ENCODE results near the gene TTR. TPM values are rescaled to one million over a fixed set of nuclear protein-coding genes. Genes with fewer than 3 reads are reported as not detected.

TTR gene
- total and polyA plus RNA-seq, 12 donors, result 0.25 to 1.6 (median 0.82) TPM; not detected in 6

GRCh38 chr18:31646332-31647126 lies 54.9 kb downstream of the TTR start:
- no peak for DNase-seq
- TF ChIP-seq CTCF (IDR thresholded peaks at IDR 0.05) (no peak), POLR2A (IDR thresholded peaks at IDR 0.05) (no peak)
- no peaks in the 10 kb centered on the region for H3K9me3 ChIP-seq (replicated peaks in 1 of 3)
- H3K27me3 ChIP-seq, result no peaks in the 10 kb centered on the region
- peak overlapping the region in 3 of 5 donors; percentile 19 to 49 (median 40) for H3K27ac ChIP-seq
- peaks cover 29 to 54% of the 10 kb centered on the region in 2 donors for H3K4me1 ChIP-seq (replicated peaks in 1 of 2)
- no peak overlapping the region for H3K4me3 ChIP-seq
- intact Hi-C loops (cut with DNase I), result no loop called here
- WGBS, 4 donors, result 57 to 66% (median 64%) methylated on average over 7 of the region's 7 CpGs
- H3K36me3 ChIP-seq (replicated peaks in 1 of 2), result no peaks in the 10 kb centered on the region

DNA sequence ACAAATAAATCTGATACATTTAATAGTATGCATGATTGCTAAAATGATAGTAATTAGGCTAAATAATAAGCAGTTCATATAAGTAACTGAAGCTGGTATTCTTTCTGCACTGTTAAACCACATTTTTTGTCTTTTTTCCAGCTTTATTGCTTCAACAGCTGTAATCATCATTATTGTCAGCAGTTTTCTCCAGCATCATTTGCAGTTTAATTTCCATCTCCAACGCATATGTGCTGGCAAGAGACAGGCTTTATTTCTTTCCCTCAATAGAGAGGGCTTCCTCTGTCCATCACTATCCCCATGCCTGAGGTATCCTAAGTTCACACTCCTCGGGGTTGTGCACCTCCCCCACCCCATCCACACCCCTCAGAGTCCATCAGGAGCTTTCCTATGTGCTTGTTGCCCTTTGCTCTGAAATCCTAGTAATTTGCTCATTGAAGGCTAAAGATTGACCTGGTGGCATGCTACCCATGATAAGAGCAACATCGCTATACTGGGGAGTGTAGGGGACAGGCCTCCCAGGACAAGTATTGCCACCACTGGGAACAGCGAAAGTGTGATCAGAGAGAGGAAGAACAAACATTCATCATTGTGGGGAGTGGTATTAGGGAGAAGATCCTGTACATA lies 55.6 kb downstream of the TTR start:
- intact Hi-C loops (cut with DNase I), result no loop called here
- H3K4me3 ChIP-seq, result no peak overlapping the region
- H3K27ac ChIP-seq, result peak overlapping the region in 2 of 5 donors; percentile 30 to 51
- TF ChIP-seq POLR2A (IDR thresholded peaks at IDR 0.05), result no peak
- TF ChIP-seq CTCF (IDR thresholded peaks at IDR 0.05), result no peak
- H3K4me1 ChIP-seq (replicated peaks in 1 of 2), result peaks cover 29 to 54% of the 10 kb centered on the region in 2 donors
- no peaks in the 10 kb centered on the region for H3K36me3 ChIP-seq (replicated peaks in 1 of 2)
- DNase-seq, result no peak
- H3K9me3 ChIP-seq (replicated peaks in 1 of 3), result no peaks in the 10 kb centered on the region
- no peaks in the 10 kb centered on the region for H3K27me3 ChIP-seq
- 72 to 89% (median 80%) methylated on average over 4 of the region's 4 CpGs for WGBS, 4 donors

Other genes starting within 250 kb of the TTR start
- gene DSG4, start 215.1 kb upstream of the TTR start, total RNA-seq, result not detected
- not detected for gene DSG4, start 215.1 kb upstream of the TTR start, polyA plus RNA-seq
- gene DSG3, start 144.1 kb upstream of the TTR start, total RNA-seq, result under 1 TPM in 1 of 9 donors, not detected in 8; 0.04 TPM
- under 1 TPM in 2 of 3 donors, not detected in 1; 0.08 to 0.17 TPM for gene DSG3, start 144.1 kb upstream of the TTR start, polyA plus RNA-seq
- gene DSG2, start 93.7 kb upstream of the TTR start, total RNA-seq, result 1 to 10 TPM in 7 of 9 donors, under 1 TPM in 2; 0.56 to 6.8 (median 2.1) TPM
- gene DSG2, start 93.7 kb upstream of the TTR start, polyA plus RNA-seq, result 1 to 10 TPM in 1 of 3 donors, under 1 TPM in 2; 0.32 to 2.3 (median 0.74) TPM
- gene B4GALT6, start 92.7 kb downstream of the TTR start, total RNA-seq, result 10 to 100 TPM in 8 of 9 donors, 1 to 10 TPM in 1; 6.4 to 71.3 (median 21.9) TPM
- 10 to 100 TPM in 2 of 3 donors, 1 to 10 TPM in 1; 8.6 to 42.7 (median 12.5) TPM for gene B4GALT6, start 92.7 kb downstream of the TTR start, polyA plus RNA-seq
- under 1 TPM in 2 of 9 donors, not detected in 7; 0.06 to 0.47 TPM for gene SLC25A52, start 169.0 kb downstream of the TTR start, total RNA-seq
- not detected for gene SLC25A52, start 169.0 kb downstream of the TTR start, polyA plus RNA-seq

Measured in adrenal gland (tissue), 12 donors.